ENCODE results near the gene LIMD2. TPM values are rescaled to one million over a fixed set of nuclear protein-coding genes. Genes with fewer than 3 reads are reported as not detected.
"Not testable (repeated sequence)": the region's sequence is repeated elsewhere in the genome, so short reads cannot be mapped to it uniquely, and the experiment has no call there.

Gene LIMD2
- total RNA-seq (7.7 TPM), polyA plus RNA-seq (ENCODE audit: insufficient read depth in 1 of 8, insufficient read length in 8 of 8, low replicate concordance in 1 of 8) (10 to 100 TPM in 5 of 8 donors, 1 to 10 TPM in 3; 9.0 to 15.5 (median 11.7) TPM)
- long read RNA-seq, donor 1, partial matches to known transcripts, result 0 of 2 reads
- long read RNA-seq, donor 1, other reads (novel, unspliced or antisense), result 0 of 2 reads
- long read RNA-seq, donor 2, partial matches to known transcripts, result 0 of 1 reads
- long read RNA-seq, donor 2, other reads (novel, unspliced or antisense), result 0 of 1 reads
- long read RNA-seq, donor 3, transcript LIMD2-201 (5 exons, 3,193 nt), result major isoform, 5 of 6 reads
- long read RNA-seq, donor 3, partial matches to known transcripts, result 0 of 6 reads
- long read RNA-seq, donor 3, other reads (novel, unspliced or antisense), result 0 of 6 reads
- long read RNA-seq, donor 4, transcript LIMD2-201 (5 exons, 3,193 nt), result major isoform, 7 of 9 reads
- long read RNA-seq, donor 4, partial matches to known transcripts, result 0 of 9 reads
- long read RNA-seq, donor 4, other reads (novel, unspliced or antisense), result 0 of 9 reads
- long read RNA-seq, donor 5, transcript LIMD2-201 (5 exons, 3,193 nt), result major isoform, 11 of 13 reads
- long read RNA-seq, donor 5, partial matches to known transcripts, result 0 of 13 reads
- long read RNA-seq, donor 5, other reads (novel, unspliced or antisense), result 0 of 13 reads
- long read RNA-seq, donor 6, transcript LIMD2-201 (5 exons, 3,193 nt), result major isoform, 7 of 7 reads
- long read RNA-seq, donor 6, partial matches to known transcripts, result 0 of 7 reads
- long read RNA-seq, donor 6, other reads (novel, unspliced or antisense), result 0 of 7 reads
- long read RNA-seq, donor 7, partial matches to known transcripts, result 0 of 5 reads
- long read RNA-seq, donor 7, other reads (novel, unspliced or antisense), result 0 of 5 reads
- long read RNA-seq, donor 8, partial matches to known transcripts, result 0 of 3 reads
- long read RNA-seq, donor 8, other reads (novel, unspliced or antisense), result 0 of 3 reads
- long read RNA-seq, donor 9, partial matches to known transcripts, result 0 of 2 reads
- long read RNA-seq, donor 9, other reads (novel, unspliced or antisense), result 0 of 2 reads
- long read RNA-seq, donor 10, transcript LIMD2-201 (5 exons, 3,193 nt), result major isoform, 5 of 7 reads
- long read RNA-seq, donor 10, partial matches to known transcripts, result 0 of 7 reads
- long read RNA-seq, donor 10, other reads (novel, unspliced or antisense), result 0 of 7 reads
- long read RNA-seq, donor 11, partial matches to known transcripts, result 0 of 2 reads
- long read RNA-seq, donor 11, other reads (novel, unspliced or antisense), result 0 of 2 reads

GRCh38 chr17:63699638-63700527, at the start of gene LIMD2:
Gene LIMD2 (minus strand): TSS chr17:63700125. CDS start chr17:63699298, 827 bp downstream.
- Histone ChIP-seq H3K36me3 (ENCODE audit: control insufficient read depth, insufficient read depth, low read length) (peaks cover 19% of the 10 kb centered on the region), H3K9me3 (replicated peaks; ENCODE audit: control insufficient read depth, low read depth, low read length) (no peaks in the 10 kb centered on the region), H3K27ac (ENCODE audit: low read length) (peak within 1 kb of the TSS; percentile 69), H3K4me1 (ENCODE audit: control insufficient read depth, insufficient read depth, low read length) (peaks cover 18% of the 10 kb centered on the region), H3K4me3 (ENCODE audit: low read length) (peak within 1 kb of the TSS; percentile 38), H3K27me3 (ENCODE audit: control insufficient read depth, insufficient read depth, low read length) (no peaks in the 10 kb centered on the region)
- DNase-seq, result peak; percentile 65
- WGBS (ENCODE audit: insufficient coverage), result under 1% methylated on average over 130 of the region's 133 CpGs

GRCh38 chr17:63741408-63742173, 41.7 kb upstream of the LIMD2 start, which contains the start of gene STRADA:
Gene STRADA (minus strand): TSS chr17:63741799. CDS start chr17:63728369, 13,430 bp downstream.
- H3K4me1 ChIP-seq (ENCODE audit: control insufficient read depth, insufficient read depth, low read length), result peaks cover 12% of the 10 kb centered on the region
- peak; percentile 99 for DNase-seq
- WGBS (ENCODE audit: insufficient coverage), result under 1% methylated on average over 59 of the region's 61 CpGs

GRCh38 chr17:63741143-63741407, 41.1 kb upstream of the LIMD2 start:
- Histone ChIP-seq H3K36me3 (ENCODE audit: control insufficient read depth, insufficient read depth, low read length) (no peaks in the 10 kb centered on the region), H3K4me3 (ENCODE audit: low read length) (peak overlapping the region; percentile 85), H3K4me1 (ENCODE audit: control insufficient read depth, insufficient read depth, low read length) (peaks cover 12% of the 10 kb centered on the region), H3K9me3 (replicated peaks; ENCODE audit: control insufficient read depth, low read depth, low read length) (no peaks in the 10 kb centered on the region), H3K27me3 (ENCODE audit: control insufficient read depth, insufficient read depth, low read length) (no peaks in the 10 kb centered on the region), H3K27ac (ENCODE audit: low read length) (peak overlapping the region; percentile 96)
- DNase-seq, result no peak
- 1% methylated on average over 13 of the region's 14 CpGs for WGBS (ENCODE audit: insufficient coverage)

More at GRCh38 chr17:63741408-63742173, 41.7 kb upstream of the LIMD2 start, which contains the start of gene STRADA:
- peaks cover under 1% of the 10 kb centered on the region for H3K36me3 ChIP-seq (ENCODE audit: control insufficient read depth, insufficient read depth, low read length)
- H3K27me3 ChIP-seq (ENCODE audit: control insufficient read depth, insufficient read depth, low read length), result no peaks in the 10 kb centered on the region
- H3K27ac ChIP-seq (ENCODE audit: low read length), result peak within 1 kb of the TSS; percentile 98
- peak within 1 kb of the TSS; percentile 85 for H3K4me3 ChIP-seq (ENCODE audit: low read length)
- no peaks in the 10 kb centered on the region for H3K9me3 ChIP-seq (replicated peaks; ENCODE audit: control insufficient read depth, low read depth, low read length)

GRCh38 chr17:63740464-63741142, 40.7 kb upstream of the LIMD2 start:
- no CpG with 5 or more reads among the region's 12 CpGs for WGBS (ENCODE audit: insufficient coverage)
- peak; percentile 38 for DNase-seq
- Histone ChIP-seq H3K9me3 (replicated peaks; ENCODE audit: control insufficient read depth, low read depth, low read length) (no peaks in the 10 kb centered on the region), H3K4me3 (ENCODE audit: low read length) (peak overlapping the region; percentile 85), H3K27me3 (ENCODE audit: control insufficient read depth, insufficient read depth, low read length) (no peaks in the 10 kb centered on the region), H3K4me1 (ENCODE audit: control insufficient read depth, insufficient read depth, low read length) (peaks cover 12% of the 10 kb centered on the region), H3K27ac (ENCODE audit: low read length) (peak overlapping the region; percentile 96), H3K36me3 (ENCODE audit: control insufficient read depth, insufficient read depth, low read length) (no peaks in the 10 kb centered on the region)

- WGBS (ENCODE audit: insufficient coverage), result 89% methylated on average over 7 of the region's 8 CpGs
- H3K4me3 ChIP-seq (ENCODE audit: low read length), result no peak overlapping the region
- peaks cover 7% of the 10 kb centered on the region for H3K4me1 ChIP-seq (ENCODE audit: control insufficient read depth, insufficient read depth, low read length)
- no peaks in the 10 kb centered on the region for H3K36me3 ChIP-seq (ENCODE audit: control insufficient read depth, insufficient read depth, low read length)
- no peaks in the 10 kb centered on the region for H3K9me3 ChIP-seq (replicated peaks; ENCODE audit: control insufficient read depth, low read depth, low read length)
- no peak overlapping the region for H3K27ac ChIP-seq (ENCODE audit: low read length)
- no peak for DNase-seq
- H3K27me3 ChIP-seq (ENCODE audit: control insufficient read depth, insufficient read depth, low read length), result no peaks in the 10 kb centered on the region
These were observed 35.8 kb upstream of the LIMD2 start for GRCh38 chr17:63735691-63736090.

GRCh38 chr17:63722403-63722802, 22.5 kb upstream of the LIMD2 start:
- Histone ChIP-seq H3K4me3 (ENCODE audit: low read length) (no peak overlapping the region), H3K27me3 (ENCODE audit: control insufficient read depth, insufficient read depth, low read length) (no peaks in the 10 kb centered on the region), H3K9me3 (replicated peaks; ENCODE audit: control insufficient read depth, low read depth, low read length) (no peaks in the 10 kb centered on the region), H3K27ac (ENCODE audit: low read length) (no peak overlapping the region), H3K4me1 (ENCODE audit: control insufficient read depth, insufficient read depth, low read length) (no peaks in the 10 kb centered on the region), H3K36me3 (ENCODE audit: control insufficient read depth, insufficient read depth, low read length) (peaks cover 8% of the 10 kb centered on the region)
- DNase-seq, result no peak
- WGBS (ENCODE audit: insufficient coverage), result no CpG with 5 or more reads among the region's 2 CpGs

GRCh38 chr17:63720194-63720593, 20.3 kb upstream of the LIMD2 start:
- DNase-seq; H3K4me3 ChIP-seq (ENCODE audit: low read length); H3K27me3 ChIP-seq (ENCODE audit: control insufficient read depth, insufficient read depth, low read length); H3K27ac ChIP-seq (ENCODE audit: low read length); H3K36me3 ChIP-seq (ENCODE audit: control insufficient read depth, insufficient read depth, low read length); H3K4me1 ChIP-seq (ENCODE audit: control insufficient read depth, insufficient read depth, low read length); H3K9me3 ChIP-seq (replicated peaks; ENCODE audit: control insufficient read depth, low read depth, low read length): not testable (repeated sequence)
- WGBS (ENCODE audit: insufficient coverage), result no CpG with 5 or more reads among the region's 5 CpGs

- H3K27ac ChIP-seq (ENCODE audit: low read length), result no peak overlapping the region
- H3K4me1 ChIP-seq (ENCODE audit: control insufficient read depth, insufficient read depth, low read length), result no peaks in the 10 kb centered on the region
- peaks cover 7% of the 10 kb centered on the region for H3K36me3 ChIP-seq (ENCODE audit: control insufficient read depth, insufficient read depth, low read length)
- 70% methylated on average over 4 of the region's 5 CpGs for WGBS (ENCODE audit: insufficient coverage)
- no peaks in the 10 kb centered on the region for H3K9me3 ChIP-seq (replicated peaks; ENCODE audit: control insufficient read depth, low read depth, low read length)
- H3K4me3 ChIP-seq (ENCODE audit: low read length), result no peak overlapping the region
- no peaks in the 10 kb centered on the region for H3K27me3 ChIP-seq (ENCODE audit: control insufficient read depth, insufficient read depth, low read length)
- DNase-seq, result no peak
These were observed 19.1 kb upstream of the LIMD2 start for GRCh38 chr17:63718988-63719387.

Data from muscle of leg (tissue), 16 donors.